GM23338 (cell line): ENCODE data around the gene SUCLG1. TPM values are rescaled to one million over a fixed set of nuclear protein-coding genes. Genes with fewer than 3 reads are reported as not detected.

ENCODE experiments used
- ATAC-seq: fragments of 200-7000 bp; cut with Tn5 transposase; 3 replicates; pipeline ENCODE4 v1.9.1; 2020
- DNase-seq: peaks from one replicate; pipeline ENCODE4 v3.0.0-alpha.2; 2015; ENCODE audit warnings: low spot score
- H2AFZ ChIP-seq: fragments of 200-600 bp; sonication (generic); 2 replicates; pipeline ENCODE4 v1.8.0; 2016; ENCODE audit warnings: antibody characterized with exemption, mild to moderate bottlenecking, moderate library complexity
- H3F3A ChIP-seq: fragments of 200-600 bp; sonication (generic); replicated peaks from 2 replicates; pipeline ENCODE4 v1.8.0; 2017; ENCODE audit warnings: antibody characterized with exemption, mixed run types, low read depth
- H3K27ac ChIP-seq: fragments of 200-600 bp; sonication (generic); 2 replicates; pipeline ENCODE4 v1.6.1; 2016; ENCODE audit warnings: low read depth
- H3K27me3 ChIP-seq: fragments of 200-600 bp; sonication (generic); 2 replicates; pipeline ENCODE4 v1.8.0; 2016; ENCODE audit warnings: mild to moderate bottlenecking, mixed run types, moderate library complexity; ENCODE audit not compliant: insufficient read depth
- H3K36me3 ChIP-seq: fragments of 200-600 bp; sonication (generic); 2 replicates; pipeline ENCODE4 v1.8.0; 2016; ENCODE audit warnings: mild to moderate bottlenecking; ENCODE audit not compliant: insufficient read depth
- H3K4me1 ChIP-seq: fragments of 200-600 bp; sonication (generic); 2 replicates; pipeline ENCODE4 v1.8.0; 2016; ENCODE audit warnings: mild to moderate bottlenecking, moderate library complexity; ENCODE audit not compliant: insufficient read depth
- H3K4me2 ChIP-seq: fragments of 200-600 bp; sonication (generic); 2 replicates; pipeline ENCODE4 v1.7.1; 2017; ENCODE audit warnings: mixed run types
- H3K4me3 ChIP-seq: fragments of 200-600 bp; sonication (generic); 2 replicates; pipeline ENCODE4 v1.6.1; 2016; ENCODE audit warnings: mixed run types
- H3K79me2 ChIP-seq: fragments of 200-600 bp; sonication (generic); replicated peaks from 2 replicates; pipeline ENCODE4 v1.8.0; 2017; ENCODE audit warnings: mild to moderate bottlenecking; ENCODE audit not compliant: insufficient read depth
- H3K9me2 ChIP-seq: fragments of 200-600 bp; sonication (generic); 2 replicates; pipeline ENCODE4 v1.8.0; 2017; ENCODE audit not compliant: insufficient read depth
- H4K20me1 ChIP-seq: fragments of 200-600 bp; sonication (generic); replicated peaks from 2 replicates; pipeline ENCODE4 v1.8.0; 2017; ENCODE audit warnings: mild to moderate bottlenecking; ENCODE audit not compliant: insufficient read depth
- H3K27ac Mint-ChIP-seq: 2 replicates; pipeline ENCODE4 v1.8.0; 2020; ENCODE audit warnings: inconsistent platforms, mild to moderate bottlenecking, moderate library complexity, mixed read lengths
- H3K27me3 Mint-ChIP-seq: 3 replicates; pipeline ENCODE4 v1.8.0; 2022; ENCODE audit warnings: low read depth, mild to moderate bottlenecking, moderate library complexity, mixed read lengths, inconsistent platforms; ENCODE audit not compliant: insufficient read depth, poor library complexity
- H3K36me3 Mint-ChIP-seq: 3 replicates; pipeline ENCODE4 v1.8.0; 2021; ENCODE audit warnings: low read depth, mild to moderate bottlenecking, inconsistent platforms, moderate library complexity, mixed read lengths
- H3K4me1 Mint-ChIP-seq: 3 replicates; pipeline ENCODE4 v1.8.0; 2020; ENCODE audit warnings: mild to moderate bottlenecking, inconsistent platforms, mixed read lengths
- H3K4me3 Mint-ChIP-seq: 3 replicates; pipeline ENCODE4 v1.8.0; 2021; ENCODE audit warnings: moderate library complexity, mild to moderate bottlenecking, inconsistent platforms, mixed read lengths
- H3K9me3 Mint-ChIP-seq: 3 replicates; pipeline ENCODE4 v1.8.0; 2020; ENCODE audit warnings: moderate library complexity, mild to moderate bottlenecking, inconsistent platforms, mixed read lengths
- CREB1 ChIP-seq: fragments of 250-450 bp; sonication (Bioruptor Pico); IDR thresholded peaks from 2 replicates; pipeline ENCODE4 v1.5.0; 2020; ENCODE audit warnings: low read depth, mild to moderate bottlenecking, moderate library complexity
- CTCF ChIP-seq, 2 experiments: fragments of 200-600 bp in 1 of 2; sonication (generic) in 1 of 2; conservative IDR thresholded peaks; 2 replicates each; pipeline versions ENCODE4 v1.5.1 to v1.6.1; 2016 to 2017; ENCODE audit warnings: antibody characterized with exemption in 2 of 2, low read depth in 2 of 2, mild to moderate bottlenecking in 2 of 2, moderate library complexity in 1 of 2
- ETS1 ChIP-seq: IDR thresholded peaks from 2 replicates; pipeline ENCODE4 v1.6.1; 2016; ENCODE audit warnings: antibody characterized with exemption
- EZH2 ChIP-seq: fragments of 200-600 bp; sonication (generic); IDR thresholded peaks from one replicate; pipeline ENCODE4 v1.8.0; 2017; ENCODE audit warnings: antibody characterized with exemption, mild to moderate bottlenecking, low read depth; ENCODE audit not compliant: unreplicated experiment
- EZH2phosphoT487 ChIP-seq: fragments of 200-600 bp; sonication (generic); IDR thresholded peaks from one replicate; pipeline ENCODE4 v1.8.1; 2018; ENCODE audit warnings: antibody characterized with exemption; ENCODE audit not compliant: unreplicated experiment
- JUNB ChIP-seq: IDR thresholded peaks from one replicate; pipeline ENCODE4 v1.6.1; 2016; ENCODE audit warnings: antibody characterized with exemption; ENCODE audit not compliant: unreplicated experiment
- NANOG ChIP-seq: IDR thresholded peaks from 2 replicates; pipeline ENCODE4 v1.6.1; 2016; ENCODE audit warnings: antibody characterized with exemption, borderline replicate concordance
- POLR2AphosphoS5 ChIP-seq: IDR thresholded peaks from 2 replicates; pipeline ENCODE4 v1.6.1; 2016; ENCODE audit warnings: antibody characterized with exemption, low read depth
- REST ChIP-seq: IDR thresholded peaks from one replicate; pipeline ENCODE4 v1.6.1; 2018; ENCODE audit warnings: antibody characterized with exemption; ENCODE audit not compliant: unreplicated experiment
- STAT1 ChIP-seq: IDR thresholded peaks from one replicate; pipeline ENCODE4 v1.6.1; 2016; ENCODE audit warnings: antibody characterized with exemption; ENCODE audit not compliant: unreplicated experiment
- ZNF114 ChIP-seq: fragments of 250-450 bp; sonication (Bioruptor Pico); IDR thresholded peaks from 2 replicates; pipeline ENCODE4 v1.5.0; 2020; ENCODE audit warnings: mild to moderate bottlenecking, moderate library complexity
- ZNF331 ChIP-seq: fragments of 250-450 bp; sonication (Bioruptor Pico); IDR thresholded peaks from 2 replicates; pipeline ENCODE4 v1.5.0; 2020; ENCODE audit warnings: low read depth, mild to moderate bottlenecking, moderate library complexity
- ZNF462 ChIP-seq: fragments of 250-450 bp; sonication (Bioruptor Pico); IDR thresholded peaks from 2 replicates; pipeline ENCODE4 v1.5.0; 2020; ENCODE audit warnings: mild to moderate bottlenecking, moderate library complexity
- polyA plus RNA-seq: library from polyadenylated mRNA; unstranded; fragments of >200 nt; fragmentation: Nextera tagmentation; extraction: Ambion mirVana; gene quantifications from 2 replicates; pipeline ENCODE4 v1.2.1, GENCODE V29; 2016
- total RNA-seq: library from RNA; depleted of rRNA; stranded (reverse); fragments of >200 nt; shearing (Covaris generic); gene quantifications from 2 replicates; pipeline ENCODE4 v1.2.3, GENCODE V29; 2014

The SUCLG1 gene
- total and polyA plus RNA-seq, 2 experiments from 2014 or later = 24.3 to 36.0 TPM

GRCh38 chr2:84395820-84396219 lies 63.3 kb downstream of the SUCLG1 start:
- Histone ChIP-seq H3K4me3 (no peak overlapping the region), H3K9me2 (no peaks in the 10 kb centered on the region), H3K36me3 (no peaks in the 10 kb centered on the region), H4K20me1 (no peaks in the 10 kb centered on the region), H3F3A (no peaks in the 10 kb centered on the region), H3K4me2 (no peak overlapping the region), H3K27me3 (no peaks in the 10 kb centered on the region), H2AFZ (no peak overlapping the region), H3K79me2 (no peaks in the 10 kb centered on the region), H3K4me1 (no peaks in the 10 kb centered on the region), H3K27ac (no peak overlapping the region)
- TF ChIP-seq EZH2 = no peak
- no peak for TF ChIP-seq REST
- no peak for TF ChIP-seq JUNB
- no peak for TF ChIP-seq ZNF331 (CRISPR knock-in tag)
- no peak for TF ChIP-seq STAT1
- no peak for TF ChIP-seq CTCF (conservative IDR thresholded peaks at IDR 0.05; ENCODE audit: low read depth in 2 of 2)
- TF ChIP-seq ETS1 = no peak
- TF ChIP-seq EZH2phosphoT487 = no peak
- TF ChIP-seq POLR2AphosphoS5 = no peak
- TF ChIP-seq ZNF114 (CRISPR knock-in tag) = no peak
- no peak for TF ChIP-seq ZNF462
- no peak for TF ChIP-seq NANOG
- no peak for TF ChIP-seq CREB1
- Mint-ChIP-seq H3K36me3 (peaks cover 8% of the 10 kb centered on the region; the same call in 1 of the 3 replicates), H3K27me3 (peaks cover 1% of the 10 kb centered on the region), H3K9me3 (peaks cover 9% of the 10 kb centered on the region), H3K4me3 (no peak overlapping the region), H3K4me1 (peaks cover 6% of the 10 kb centered on the region; the same call in 2 of the 3 replicates), H3K27ac (no peak overlapping the region)
- ATAC-seq (no peak), DNase-seq (no peak)
